WI38 (cell line): ENCODE results near the gene NFE2L1.
"Not testable (repeated sequence)": the region's sequence is repeated elsewhere in the genome, so short reads cannot be mapped to it uniquely, and the experiment has no call there.

Experiments used
- H3K4me3 ChIP-seq: 2 replicates; pipeline ENCODE4 v1.5.1; 2011; ENCODE audit warnings: low read depth, mild to moderate bottlenecking, control low read depth, low read length
- CTCF ChIP-seq: IDR thresholded peaks from 2 replicates; pipeline ENCODE4 v1.5.1; 2012; ENCODE audit warnings: low read depth, mild to moderate bottlenecking, control low read depth, low read length

NFE2L1 gene, protein sequence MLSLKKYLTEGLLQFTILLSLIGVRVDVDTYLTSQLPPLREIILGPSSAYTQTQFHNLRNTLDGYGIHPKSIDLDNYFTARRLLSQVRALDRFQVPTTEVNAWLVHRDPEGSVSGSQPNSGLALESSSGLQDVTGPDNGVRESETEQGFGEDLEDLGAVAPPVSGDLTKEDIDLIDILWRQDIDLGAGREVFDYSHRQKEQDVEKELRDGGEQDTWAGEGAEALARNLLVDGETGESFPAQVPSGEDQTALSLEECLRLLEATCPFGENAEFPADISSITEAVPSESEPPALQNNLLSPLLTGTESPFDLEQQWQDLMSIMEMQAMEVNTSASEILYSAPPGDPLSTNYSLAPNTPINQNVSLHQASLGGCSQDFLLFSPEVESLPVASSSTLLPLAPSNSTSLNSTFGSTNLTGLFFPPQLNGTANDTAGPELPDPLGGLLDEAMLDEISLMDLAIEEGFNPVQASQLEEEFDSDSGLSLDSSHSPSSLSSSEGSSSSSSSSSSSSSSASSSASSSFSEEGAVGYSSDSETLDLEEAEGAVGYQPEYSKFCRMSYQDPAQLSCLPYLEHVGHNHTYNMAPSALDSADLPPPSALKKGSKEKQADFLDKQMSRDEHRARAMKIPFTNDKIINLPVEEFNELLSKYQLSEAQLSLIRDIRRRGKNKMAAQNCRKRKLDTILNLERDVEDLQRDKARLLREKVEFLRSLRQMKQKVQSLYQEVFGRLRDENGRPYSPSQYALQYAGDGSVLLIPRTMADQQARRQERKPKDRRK

GRCh38 chr17:48047741-48048383 is at the start of gene NFE2L1:
Gene NFE2L1, plus strand, starts transcription at chr17:48048359. Its CDS starts 2,760 bp downstream, at chr17:48051119.
- peak within 1 kb of the TSS; percentile 84 for H3K4me3 ChIP-seq
- TF ChIP-seq CTCF: no peak

GRCh38 chr17:47999582-47999981 is 48.6 kb upstream of the NFE2L1 start:
- no peak overlapping the region for H3K4me3 ChIP-seq
- no peak for TF ChIP-seq CTCF

GRCh38 chr17:48001197-48001596 is 47.0 kb upstream of the NFE2L1 start:
- no peak overlapping the region for H3K4me3 ChIP-seq
- no peak for TF ChIP-seq CTCF

GRCh38 chr17:48001657-48002056 is 46.5 kb upstream of the NFE2L1 start:
- not testable (repeated sequence) for H3K4me3 ChIP-seq

GRCh38 chr17:48002266-48002915 is 45.8 kb upstream of the NFE2L1 start:
- TF ChIP-seq CTCF: no peak
- no peak overlapping the region for H3K4me3 ChIP-seq

DNA sequence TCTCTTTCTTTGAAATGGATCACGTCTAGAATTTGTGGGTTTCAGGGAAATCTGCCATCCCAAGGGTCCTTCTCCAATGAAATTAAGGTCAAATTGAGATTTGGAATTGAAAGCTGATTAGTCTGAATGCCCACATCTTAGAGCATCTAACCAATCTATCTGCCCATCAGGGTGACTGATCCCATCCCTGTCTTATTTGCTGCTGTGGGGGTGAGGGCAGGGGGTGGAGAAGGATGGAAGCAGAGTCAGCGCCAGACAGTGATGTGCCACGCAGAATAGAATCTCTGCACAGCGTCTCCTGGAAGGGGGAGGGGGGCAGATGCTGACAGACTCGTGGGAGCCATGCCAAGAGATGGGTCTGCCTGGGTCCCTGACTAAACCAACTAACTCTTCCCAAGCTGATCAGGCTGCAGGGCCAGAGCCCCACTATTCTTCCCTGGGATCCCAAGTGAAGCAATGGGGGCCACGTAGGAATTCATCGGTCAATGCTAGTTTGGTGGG is 45.2 kb upstream of the NFE2L1 start:
- TF ChIP-seq CTCF: no peak
- H3K4me3 ChIP-seq: no peak overlapping the region

DNA sequence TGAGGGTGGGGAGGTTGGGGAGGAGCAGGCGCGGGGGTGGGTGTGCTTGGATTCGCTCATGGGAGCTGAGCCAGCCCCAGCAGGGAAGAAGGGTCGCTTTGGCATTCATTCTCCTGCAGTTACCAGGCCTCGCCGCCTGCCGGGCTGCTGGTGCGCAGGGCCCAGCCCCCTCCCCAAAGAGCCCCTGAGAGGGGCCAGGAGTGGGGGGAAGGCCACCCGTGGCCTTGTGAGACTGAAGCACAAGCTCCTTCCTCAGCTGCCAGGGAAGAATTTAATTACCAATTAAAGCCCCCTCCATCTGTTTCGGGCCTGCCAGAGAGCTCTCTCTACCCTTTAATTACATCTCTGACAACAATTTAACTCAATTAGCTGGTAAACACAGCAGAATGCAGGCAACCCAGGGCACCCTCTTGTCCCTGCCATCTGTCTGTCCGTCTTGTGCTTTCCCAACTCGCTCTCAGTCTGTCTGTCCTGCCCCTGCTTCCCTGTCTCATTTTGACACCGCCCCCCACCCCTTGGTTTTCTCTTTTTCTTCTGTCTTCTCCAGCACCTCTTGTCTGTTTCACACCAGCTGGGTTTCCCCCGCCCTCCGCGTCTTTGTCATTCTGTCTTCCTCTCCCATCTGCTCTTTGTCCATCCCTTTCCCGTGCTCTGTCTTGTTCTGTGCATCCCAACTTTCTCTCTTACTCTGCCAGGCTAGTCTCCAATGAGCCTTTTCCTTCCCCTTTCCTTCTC is 44.6 kb upstream of the NFE2L1 start:
- no peak overlapping the region for H3K4me3 ChIP-seq
- no peak for TF ChIP-seq CTCF
